Gastrocnemius medialis (tissue), 4 donors: ENCODE data around the gene TRIM34.

Experiments used
- CTCF ChIP-seq, 5 experiments: fragments of 450-650 bp in 3 of 5; fragments of 200-600 bp in 2 of 5; sonication (generic) in 2 of 5; IDR thresholded peaks in 4 of 5; conservative IDR thresholded peaks in 1 of 5; 1 replicate in 4 of 5; 2 replicates in 1 of 5; pipeline ENCODE4 v1.5.1; 2016 to 2019; ENCODE audit warnings: antibody characterized with exemption in 5 of 5, mild to moderate bottlenecking in 3 of 5, moderate library complexity in 3 of 5
- POLR2A ChIP-seq, 2 donors: fragments of 450-650 bp; IDR thresholded peaks; one replicate each; pipeline ENCODE4 v1.6.1; 2017; ENCODE audit warnings: antibody characterized with exemption in 2 of 2, mild to moderate bottlenecking in 2 of 2, moderate library complexity in 2 of 2

DNA sequence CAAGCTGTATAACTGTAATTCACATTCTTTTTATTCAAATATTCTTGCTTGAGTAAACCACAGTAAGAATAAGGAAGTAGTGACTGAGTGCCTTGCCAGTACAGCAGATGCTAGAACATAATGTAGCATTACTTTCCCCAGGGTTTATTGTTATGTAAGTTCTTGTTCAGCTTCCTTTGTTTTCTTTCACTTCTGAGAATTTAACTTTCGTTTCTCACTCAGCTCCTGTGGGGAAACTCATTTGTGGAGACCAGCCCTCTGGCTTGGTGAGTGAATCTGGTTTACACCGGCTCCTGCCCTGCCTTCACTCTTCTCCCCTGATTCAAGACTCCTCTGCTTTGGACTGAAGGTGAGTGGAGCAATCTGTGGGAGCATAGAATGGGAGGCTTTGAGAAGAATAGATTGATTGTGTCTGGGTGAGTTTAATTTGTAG, 64.8 kb downstream of the TRIM34 start, which contains the start of gene TRIM22:
- TF ChIP-seq CTCF (IDR thresholded peaks at IDR 0.05 in 4 of 5, conservative IDR thresholded peaks at IDR 0.05 in 1 of 5) (no peak), POLR2A (IDR thresholded peaks at IDR 0.05) (peak; percentile 22 to 51)
